IMR-90 (cell line): ENCODE data around the gene HAO2. TPM values are rescaled to one million over a fixed set of nuclear protein-coding genes. Genes with fewer than 3 reads are reported as not detected.

Source experiments
- ATAC-seq: fragments of 200-7000 bp; cut with Tn5 transposase; 2 replicates; pipeline ENCODE4 v1.9.1; 2020; ENCODE audit warnings: low read depth, mild to moderate bottlenecking, moderate library complexity
- BruUV-seq: library from RNA; stranded (reverse); fragments of 400-500 nt; replicated peaks from 2 replicates; lab custom pipeline; 2021; lab: Mats Ljungman, UMichigan
- CTCF ChIA-PET: fragments of 300-600 bp; formaldehyde crosslinking; extraction: SDS; loops from one replicate; lab custom pipeline; 2021; ENCODE audit warnings: antibody characterized with exemption; lab: Yijun Ruan, JAX
- POLR2A ChIA-PET: fragments of 300-600 bp; sonication (Branson Sonifier 250); formaldehyde crosslinking; loops from one replicate; lab custom pipeline; 2022; ENCODE audit warnings: antibody characterized with exemption; ENCODE audit not compliant: unreplicated experiment; lab: Charles Lee
- DNase-seq: peaks from one replicate; pipeline ENCODE4 v3.0.0; 2013
- H2AFZ ChIP-seq: replicated peaks from 2 replicates; pipeline ENCODE3; 2013; ENCODE audit warnings: low read length, mild to moderate bottlenecking; ENCODE audit not compliant: poor library complexity
- H2AK5ac ChIP-seq: 2 replicates; pipeline ENCODE4 v1.6.1; 2013; ENCODE audit warnings: low read depth, low read length, inconsistent platforms
- H2AK9ac ChIP-seq: replicated peaks from 2 replicates; pipeline ENCODE3; 2013; ENCODE audit warnings: mild to moderate bottlenecking, low read depth, low read length, moderate library complexity; ENCODE audit not compliant: poor library complexity
- H2BK120ac ChIP-seq: 2 replicates; pipeline ENCODE4 v1.6.1; 2013; ENCODE audit warnings: low read depth, low read length, inconsistent platforms
- H2BK15ac ChIP-seq: 3 replicates; pipeline ENCODE4 v1.6.1; 2013; ENCODE audit warnings: low read depth, low read length, inconsistent platforms
- H2BK20ac ChIP-seq: 2 replicates; pipeline ENCODE4 v1.6.1; 2013; ENCODE audit warnings: low read depth, mild to moderate bottlenecking, inconsistent platforms, low read length, moderate library complexity
- H2BK5ac ChIP-seq: 2 replicates; pipeline ENCODE4 v1.6.1; 2013; ENCODE audit warnings: mild to moderate bottlenecking, low read depth, low read length, inconsistent platforms; ENCODE audit not compliant: poor library complexity, severe bottlenecking
- H3K14ac ChIP-seq: replicated peaks from 2 replicates; pipeline ENCODE4 v1.6.1; 2013; ENCODE audit warnings: low read depth, low read length, inconsistent platforms
- H3K18ac ChIP-seq: 2 replicates; pipeline ENCODE4 v1.6.1; 2013; ENCODE audit warnings: low read depth, low read length, control low read depth
- H3K23ac ChIP-seq: 2 replicates; pipeline ENCODE4 v1.6.1; 2013; ENCODE audit warnings: low read depth, low read length, inconsistent platforms
- H3K27ac ChIP-seq: 2 replicates; pipeline ENCODE4 v1.5.1; 2013; ENCODE audit warnings: mild to moderate bottlenecking, control low read depth, low read length; ENCODE audit not compliant: insufficient read depth
- H3K27me3 ChIP-seq: 2 replicates; pipeline ENCODE4 v1.6.1; 2013; ENCODE audit warnings: low read length; ENCODE audit not compliant: control insufficient read depth, insufficient read depth
- H3K36me3 ChIP-seq: 2 replicates; pipeline ENCODE4 v1.6.1; 2013; ENCODE audit warnings: low read length, mixed read lengths; ENCODE audit not compliant: control insufficient read depth, insufficient read depth
- H3K4ac ChIP-seq: 2 replicates; pipeline ENCODE4 v1.6.1; 2013; ENCODE audit warnings: low read depth, low read length, inconsistent platforms
- H3K4me1 ChIP-seq: 2 replicates; pipeline ENCODE4 v1.6.1; 2013; ENCODE audit warnings: low read length, mixed read lengths; ENCODE audit not compliant: control insufficient read depth, insufficient read depth
- H3K4me2 ChIP-seq: 2 replicates; pipeline ENCODE4 v1.6.1; 2013; ENCODE audit warnings: low read depth, mild to moderate bottlenecking, control low read depth, low read length, moderate library complexity
- H3K4me3 ChIP-seq: 2 replicates; pipeline ENCODE4 v1.5.1; 2013; ENCODE audit warnings: low read depth, mild to moderate bottlenecking, control low read depth, low read length, moderate library complexity; ENCODE audit not compliant: insufficient read depth
- H3K56ac ChIP-seq: 2 replicates; pipeline ENCODE4 v1.6.1; 2013; ENCODE audit warnings: low read length, inconsistent platforms; ENCODE audit not compliant: insufficient read depth; ENCODE audit errors: extremely low read depth
- H3K79me1 ChIP-seq, 2 experiments: 2 replicates each; pipeline ENCODE4 v1.6.1; 2013; ENCODE audit warnings: low read length in 2 of 2, inconsistent platforms in 1 of 2, low read depth in 1 of 2
- H3K9ac ChIP-seq: 2 replicates; pipeline ENCODE4 v1.6.1; 2013; ENCODE audit warnings: low read depth, low read length, control low read depth
- H3K9me1 ChIP-seq: 2 replicates; pipeline ENCODE4 v1.6.1; 2013; ENCODE audit warnings: low read length, inconsistent platforms; ENCODE audit not compliant: insufficient read depth
- H3K9me3 ChIP-seq: 2 replicates; pipeline ENCODE4 v1.6.1; 2013; ENCODE audit warnings: low read length; ENCODE audit not compliant: control insufficient read depth, insufficient read depth
- H4K20me1 ChIP-seq: 2 replicates; pipeline ENCODE4 v1.6.1; 2013; ENCODE audit warnings: low read length, inconsistent platforms; ENCODE audit not compliant: insufficient read depth
- H4K5ac ChIP-seq: 2 replicates; pipeline ENCODE4 v1.6.1; 2013; ENCODE audit warnings: mild to moderate bottlenecking, low read depth, low read length, control low read depth
- H4K8ac ChIP-seq, 2 experiments: 2 replicates each; pipeline ENCODE4 v1.6.1; 2013; ENCODE audit warnings: low read depth in 2 of 2, low read length in 2 of 2, control low read depth in 1 of 2, inconsistent platforms in 1 of 2
- H4K91ac ChIP-seq: 2 replicates; pipeline ENCODE4 v1.6.1; 2013; ENCODE audit warnings: low read depth, low read length, inconsistent platforms; ENCODE audit not compliant: insufficient read depth
- BHLHE40 ChIP-seq: fragments of 150-350 bp; IDR thresholded peaks from 2 replicates; pipeline ENCODE4 v1.6.1; 2016; ENCODE audit warnings: mild to moderate bottlenecking, low read depth, low read length
- CEBPB ChIP-seq: IDR thresholded peaks from 2 replicates; pipeline ENCODE4 v1.6.1; 2012; ENCODE audit warnings: low read depth, low read length, improper control_type of control experiment
- CHD1 ChIP-seq: IDR thresholded peaks from 2 replicates; pipeline ENCODE4 v1.6.1; 2012; ENCODE audit warnings: low read depth, low read length, improper control_type of control experiment
- CTCF ChIP-seq: conservative IDR thresholded peaks from 2 replicates; pipeline ENCODE4 v1.5.1; 2012; ENCODE audit warnings: mild to moderate bottlenecking, low read depth, low read length, improper control_type of control experiment
- ELK1 ChIP-seq: fragments of 150-350 bp; IDR thresholded peaks from 2 replicates; pipeline ENCODE4 v1.6.1; 2016; ENCODE audit warnings: low read depth, mild to moderate bottlenecking, low read length, moderate library complexity, borderline replicate concordance
- FOS ChIP-seq: fragments of 150-350 bp; IDR thresholded peaks from 2 replicates; pipeline ENCODE4 v1.6.1; 2016; ENCODE audit warnings: low read depth, low read length
- MAFK ChIP-seq: IDR thresholded peaks from 2 replicates; pipeline ENCODE4 v1.6.1; 2012; ENCODE audit warnings: low read depth, low read length, improper control_type of control experiment
- MAZ ChIP-seq: IDR thresholded peaks from 2 replicates; pipeline ENCODE4 v1.6.1; 2012; ENCODE audit warnings: low read depth, mild to moderate bottlenecking, low read length, improper control_type of control experiment, moderate library complexity, borderline replicate concordance
- MXI1 ChIP-seq: IDR thresholded peaks from 2 replicates; pipeline ENCODE4 v1.6.1; 2012; ENCODE audit warnings: low read depth, mild to moderate bottlenecking, low read length, moderate library complexity, borderline replicate concordance
- NFE2L2 ChIP-seq: fragments of 150-350 bp; IDR thresholded peaks from 2 replicates; pipeline ENCODE4 v1.6.1; 2016; ENCODE audit warnings: low read depth, mild to moderate bottlenecking, low read length
- POLR2A ChIP-seq: IDR thresholded peaks from 2 replicates; pipeline ENCODE4 v1.6.1; 2012; ENCODE audit warnings: mild to moderate bottlenecking, low read depth, low read length
- RAD21 ChIP-seq: IDR thresholded peaks from 2 replicates; pipeline ENCODE4 v1.6.1; 2012; ENCODE audit warnings: low read length, improper control_type of control experiment
- RCOR1 ChIP-seq: IDR thresholded peaks from 2 replicates; pipeline ENCODE4 v1.6.1; 2012; ENCODE audit warnings: mild to moderate bottlenecking, low read length, improper control_type of control experiment; ENCODE audit not compliant: insufficient replicate concordance
- RFX5 ChIP-seq: IDR thresholded peaks from 2 replicates; pipeline ENCODE4 v1.8.0; 2012; ENCODE audit warnings: low read depth, mild to moderate bottlenecking, low read length, moderate library complexity
- SMC3 ChIP-seq: fragments of 150-350 bp; IDR thresholded peaks from 2 replicates; pipeline ENCODE4 v1.6.1; 2016; ENCODE audit warnings: low read depth, mild to moderate bottlenecking, antibody characterized with exemption, low read length, moderate library complexity
- USF2 ChIP-seq: fragments of 150-350 bp; IDR thresholded peaks from 2 replicates; pipeline ENCODE4 v1.6.1; 2017; ENCODE audit warnings: mild to moderate bottlenecking, antibody characterized with exemption, low read length, low read depth
- dilution Hi-C: fragments of 300-500 bp; cut with HindIII; formaldehyde crosslinking; loops from one replicate; pipeline ENCODE4 v1.14.3; 2018; ENCODE audit warnings: low sequenced_read_pairs; ENCODE audit not compliant: unreplicated experiment
- in situ Hi-C: fragments of 300-500 bp; cut with MboI; formaldehyde crosslinking; loops from 3 replicates; pipeline ENCODE4 v1.14.3; 2019; ENCODE audit warnings: low sequenced_read_pairs, inconsistent platforms, mixed read lengths
- intact Hi-C: fragments of 100-400 bp; cut with micrococcal nuclease; formaldehyde crosslinking; loops from 2 replicates; pipeline ENCODE4 v1.10.0; 2022
- polyA plus RNA-seq, 3 experiments: library from polyadenylated mRNA; depleted of rRNA; stranded (reverse); fragments of >200 nt; gene quantifications; 2 replicates each; pipeline ENCODE4 v1.2.3, GENCODE V29; 2012; ENCODE audit warnings: low replicate concordance in 1 of 3
- total RNA-seq: library from RNA; depleted of rRNA; stranded (reverse); fragments of >200 nt; gene quantifications from 2 replicates; pipeline ENCODE4 v1.2.3, GENCODE V29; 2012

Gene HAO2
- total and polyA plus RNA-seq, 2 of the 4 experiments (the other 2 are of a cell fraction) = not detected

GRCh38 chr1:119422631-119423030, 54.0 kb downstream of the HAO2 start:
- no peak overlapping the region for H2AFZ ChIP-seq
- H4K20me1 ChIP-seq = no peaks in the 10 kb centered on the region
- H3K9me3 ChIP-seq = no peaks in the 10 kb centered on the region
- no peak overlapping the region for H4K91ac ChIP-seq
- no peak for ATAC-seq
- H3K23ac ChIP-seq = no peak overlapping the region
- no peak overlapping the region for H3K4me2 ChIP-seq
- H3K36me3 ChIP-seq = no peaks in the 10 kb centered on the region
- H4K5ac ChIP-seq = no peak overlapping the region
- no peak overlapping the region for H3K4ac ChIP-seq
- H3K27ac ChIP-seq = no peak overlapping the region
- no peak overlapping the region for H3K9ac ChIP-seq
- no peak for DNase-seq
- in situ Hi-C loops = no loop called here
- no peaks in the 10 kb centered on the region for H3K27me3 ChIP-seq
- no peaks in the 10 kb centered on the region for H3K79me1 ChIP-seq
- H2BK120ac ChIP-seq = no peak overlapping the region
- CTCF ChIA-PET = no interaction called here
- H3K18ac ChIP-seq = no peak overlapping the region
- intact Hi-C loops = no loop called here
- H3K56ac ChIP-seq = no peak overlapping the region
- no peak overlapping the region for H2AK5ac ChIP-seq
- H3K4me1 ChIP-seq = no peaks in the 10 kb centered on the region
- H2BK15ac ChIP-seq = no peak overlapping the region
- H4K8ac ChIP-seq = no peak overlapping the region
- POLR2A ChIA-PET = no interaction called here
- H3K14ac ChIP-seq = no peak overlapping the region
- no TSS peak for BruUV-seq
- no peak overlapping the region for H3K4me3 ChIP-seq
- no peak overlapping the region for H2BK5ac ChIP-seq
- TF ChIP-seq BHLHE40 (no peak), SMC3 (no peak), USF2 (no peak), MAZ (no peak), RAD21 (no peak), CEBPB (no peak), NFE2L2 (no peak), POLR2A (no peak), FOS (no peak), RCOR1 (no peak), MXI1 (no peak), CTCF (no peak), MAFK (no peak), RFX5 (no peak), ELK1 (no peak), CHD1 (no peak)
- no peaks in the 10 kb centered on the region for H3K9me1 ChIP-seq
- no peak overlapping the region for H2AK9ac ChIP-seq
- no peak overlapping the region for H2BK20ac ChIP-seq
- dilution Hi-C loops = no loop called here
